Measurements from ENCODE around the gene RAD23A. TPM values are rescaled to one million over a fixed set of nuclear protein-coding genes. Genes with fewer than 3 reads are reported as not detected.

RAD23A gene
- polyA plus RNA-seq, 1 donor from 2014 or later = 37.4 TPM

DNA sequence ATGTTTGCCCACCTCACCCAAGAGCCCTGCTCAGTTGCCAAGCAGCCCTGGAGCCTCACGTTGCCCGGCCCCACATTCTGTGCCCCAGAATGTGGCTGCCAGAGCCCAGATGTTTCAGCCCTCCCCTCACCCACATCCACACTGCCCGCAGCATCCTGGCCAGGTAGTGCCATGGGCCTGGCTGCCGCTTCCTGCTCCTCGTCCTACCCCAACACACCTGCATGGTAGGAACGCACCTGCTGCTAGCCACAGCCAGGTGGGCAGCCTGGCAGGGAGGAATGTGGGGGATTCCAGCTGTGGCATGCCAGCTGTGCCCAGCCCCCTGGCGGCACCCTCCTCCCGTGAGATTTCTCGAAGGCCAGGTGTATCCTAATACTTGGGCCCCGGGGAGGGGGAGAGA is 42.1 kb downstream of the RAD23A start:
- Histone ChIP-seq H3K9me3 (ENCODE audit: low read length) (no peaks in the 10 kb centered on the region), H3K27ac (ENCODE audit: low read length) (no peak overlapping the region), H3K79me2 (replicated peaks; ENCODE audit: insufficient read depth, low read length) (no peaks in the 10 kb centered on the region), H2AFZ (ENCODE audit: low read depth, low read length) (no peak overlapping the region), H3K36me3 (ENCODE audit: insufficient read depth, low read length) (no peaks in the 10 kb centered on the region), H3K4me2 (ENCODE audit: low read length) (no peak overlapping the region), H3K9me2 (ENCODE audit: insufficient read depth, low read length) (no peaks in the 10 kb centered on the region), H3F3A (ENCODE audit: insufficient read depth, low read length, poor library complexity, severe bottlenecking) (no peaks in the 10 kb centered on the region), H4K20me1 (ENCODE audit: insufficient read depth) (no peaks in the 10 kb centered on the region), H3K9ac (ENCODE audit: low read length) (no peak overlapping the region), H3K27me3 (ENCODE audit: insufficient read depth, low read depth, low read length) (peaks cover 36% of the 10 kb centered on the region), H3K4me3 (ENCODE audit: low read length) (no peak overlapping the region)
- TF ChIP-seq MXI1 (conservative IDR thresholded peaks at IDR 0.05; ENCODE audit: poor library complexity, severe bottlenecking) = no peak
- no peak for TF ChIP-seq EP300 (conservative IDR thresholded peaks at IDR 0.05; ENCODE audit: poor library complexity, severe bottlenecking)
- no peak for TF ChIP-seq SMC3 (conservative IDR thresholded peaks at IDR 0.05; ENCODE audit: poor library complexity)
- TF ChIP-seq RAD21 (conservative IDR thresholded peaks at IDR 0.05) = no peak
- TF ChIP-seq EZH2 (IDR thresholded peaks at IDR 0.05; ENCODE audit: borderline replicate concordance, insufficient read depth, low read length, poor library complexity, severe bottlenecking) = no peak
- TF ChIP-seq CTCF (IDR thresholded peaks at IDR 0.05; ENCODE audit: poor library complexity, severe bottlenecking) = no peak
- no peak for TF ChIP-seq TAF1 (IDR thresholded peaks at IDR 0.05; ENCODE audit: low read depth)
- TF ChIP-seq REST (IDR thresholded peaks at IDR 0.05; ENCODE audit: borderline replicate concordance) = no peak
- TF ChIP-seq POLR2AphosphoS5 (IDR thresholded peaks at IDR 0.05) = no peak

DNA sequence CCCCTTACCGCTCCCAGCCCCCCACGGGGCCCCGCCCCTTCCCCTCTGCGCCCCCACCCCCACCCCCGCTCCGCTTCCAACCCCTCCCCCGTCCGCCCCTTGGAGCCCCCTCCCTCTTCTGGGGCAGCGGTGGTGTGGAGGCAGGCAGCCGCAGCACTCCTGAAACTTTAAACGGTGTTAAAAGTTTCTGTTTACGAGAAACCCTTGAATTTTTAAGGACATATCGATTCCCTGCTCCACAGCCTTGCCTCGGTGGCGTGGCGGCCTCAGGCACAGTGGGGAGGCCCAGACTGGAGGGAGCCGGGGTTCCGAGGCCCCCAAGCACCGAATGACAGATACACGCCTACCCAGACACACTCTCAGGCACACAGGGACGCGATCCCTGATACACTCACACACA is 44.8 kb downstream of the RAD23A start:
- H4K20me1 ChIP-seq (ENCODE audit: insufficient read depth) = no peaks in the 10 kb centered on the region
- H3K27me3 ChIP-seq (ENCODE audit: insufficient read depth, low read depth, low read length) = peaks cover 46% of the 10 kb centered on the region
- no peaks in the 10 kb centered on the region for H3K79me2 ChIP-seq (replicated peaks; ENCODE audit: insufficient read depth, low read length)
- H3K4me3 ChIP-seq (ENCODE audit: low read length) = no peak overlapping the region
- no peaks in the 10 kb centered on the region for H3K36me3 ChIP-seq (ENCODE audit: insufficient read depth, low read length)
- H3K27ac ChIP-seq (ENCODE audit: low read length) = no peak overlapping the region
- H3K4me2 ChIP-seq (ENCODE audit: low read length) = no peak overlapping the region
- H3F3A ChIP-seq (ENCODE audit: insufficient read depth, low read length, poor library complexity, severe bottlenecking) = no peaks in the 10 kb centered on the region
- H2AFZ ChIP-seq (ENCODE audit: low read depth, low read length) = no peak overlapping the region
- no peaks in the 10 kb centered on the region for H3K9me3 ChIP-seq (ENCODE audit: low read length)
- no peaks in the 10 kb centered on the region for H3K9me2 ChIP-seq (ENCODE audit: insufficient read depth, low read length)
- no peak overlapping the region for H3K9ac ChIP-seq (ENCODE audit: low read length)
- no peak for TF ChIP-seq TAF1 (IDR thresholded peaks at IDR 0.05; ENCODE audit: low read depth)
- no peak for TF ChIP-seq RAD21 (conservative IDR thresholded peaks at IDR 0.05)
- TF ChIP-seq REST (IDR thresholded peaks at IDR 0.05; ENCODE audit: borderline replicate concordance) = no peak
- no peak for TF ChIP-seq EP300 (conservative IDR thresholded peaks at IDR 0.05; ENCODE audit: poor library complexity, severe bottlenecking)
- no peak for TF ChIP-seq CTCF (IDR thresholded peaks at IDR 0.05; ENCODE audit: poor library complexity, severe bottlenecking)
- no peak for TF ChIP-seq SMC3 (conservative IDR thresholded peaks at IDR 0.05; ENCODE audit: poor library complexity)
- TF ChIP-seq MXI1 (conservative IDR thresholded peaks at IDR 0.05; ENCODE audit: poor library complexity, severe bottlenecking) = no peak
- TF ChIP-seq POLR2AphosphoS5 (IDR thresholded peaks at IDR 0.05) = no peak
- TF ChIP-seq EZH2 (IDR thresholded peaks at IDR 0.05; ENCODE audit: borderline replicate concordance, insufficient read depth, low read length, poor library complexity, severe bottlenecking) = no peak
